Cardiac atrium fibroblast (primary cell): Measurements from ENCODE around the gene ZNF408. TPM values are rescaled to one million over a fixed set of nuclear protein-coding genes. Genes with fewer than 3 reads are reported as not detected.

Experiments
- total RNA-seq: library from RNA; depleted of rRNA; stranded (reverse); fragments of >200 nt; gene quantifications from 2 replicates; pipeline ENCODE4 v1.2.3, GENCODE V29; 2015

ZNF408 gene
- 12.5 and 19.0 TPM in 2 replicates for total RNA-seq

DNA sequence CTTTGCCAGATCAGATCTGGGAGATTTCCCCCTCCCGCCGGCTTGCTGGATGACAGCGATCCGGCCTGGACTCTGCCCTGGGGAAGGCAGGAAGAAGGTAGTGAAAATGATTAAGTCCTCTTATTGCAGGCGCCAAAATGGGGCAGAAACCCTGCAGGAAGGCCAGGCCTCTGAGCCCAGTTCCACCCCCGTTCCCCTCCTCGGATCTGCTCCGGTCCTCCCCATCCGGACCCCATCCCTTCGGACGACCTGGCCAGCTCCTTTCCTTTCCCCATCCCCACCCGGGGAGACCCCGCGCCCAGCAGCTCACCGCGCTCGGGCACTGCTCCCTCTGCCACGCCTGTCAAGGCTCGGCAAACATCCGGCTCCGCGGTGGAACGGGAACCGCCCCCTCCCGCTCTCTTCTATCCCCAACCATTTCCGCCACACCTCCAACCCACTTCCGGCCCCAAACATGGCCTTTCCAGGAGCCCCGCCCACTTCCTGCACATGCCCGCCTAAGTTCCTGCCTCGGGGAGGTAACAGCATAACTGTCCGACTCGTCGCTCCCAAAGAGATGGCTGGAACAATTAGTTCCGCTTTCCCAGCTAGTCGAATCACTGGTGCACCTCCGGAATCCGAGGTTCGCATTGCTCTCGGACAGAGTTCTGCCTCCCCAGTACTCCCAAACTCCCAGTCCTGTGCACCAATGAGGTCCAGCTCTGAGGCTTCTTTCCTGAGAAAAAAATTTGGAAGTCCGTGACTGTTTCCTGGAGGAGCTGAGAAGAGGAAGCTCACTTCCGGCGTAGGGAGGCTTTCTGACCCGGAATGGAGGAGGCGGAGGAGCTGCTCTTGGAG, at the start of gene ZNF408, which contains the start of gene ARHGAP1:
Gene ZNF408, plus strand, starts transcription at position 791 of the 837 bp plus-strand sequence. Its CDS starts 17 bp downstream, at position 808.
Gene ARHGAP1, minus strand, starts transcription at position 379 of the 837 bp plus-strand sequence. CDS start 4,512 bp downstream, outside the sequence.

DNA sequence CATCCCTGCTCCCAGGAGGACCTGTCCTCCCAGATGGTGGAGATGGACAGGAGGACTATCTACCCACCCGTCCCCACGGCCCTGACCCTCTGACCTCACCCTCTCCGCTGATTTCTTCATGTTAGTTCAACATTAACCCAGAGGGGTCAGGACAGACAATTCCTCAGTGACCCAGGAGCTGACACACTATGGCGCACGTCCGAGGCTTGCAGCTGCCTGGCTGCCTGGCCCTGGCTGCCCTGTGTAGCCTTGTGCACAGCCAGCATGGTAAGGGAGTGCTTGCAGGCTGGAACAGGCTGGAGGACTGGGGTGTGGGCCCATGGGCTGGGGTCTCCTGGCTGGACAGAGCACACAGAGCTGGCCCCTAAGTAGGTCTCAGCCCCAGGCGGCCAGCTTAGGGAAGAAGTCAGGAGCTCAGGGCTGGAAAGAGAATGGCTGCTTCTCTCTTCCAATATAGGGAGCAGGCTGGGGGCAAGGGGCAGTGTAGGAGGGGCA, 18.3 kb downstream of the ZNF408 start, which contains the start of gene F2:
Gene F2, plus strand, starts transcription at position 166 of the 495 bp plus-strand sequence. Its CDS starts 23 bp downstream, at position 189.

Other genes with a start within 250 kb of the ZNF408 start
- 17.3 and 19.1 TPM in 2 replicates for gene AMBRA1, start 107.0 kb upstream of the ZNF408 start, total RNA-seq
- 2.9 and 5.7 TPM in 2 replicates for gene HARBI1, start 83.8 kb upstream of the ZNF408 start, total RNA-seq
- 92.6 and 116 TPM in 2 replicates for gene ATG13, start 83.5 kb upstream of the ZNF408 start, total RNA-seq
- gene ARHGAP1, start 412 bp upstream of the ZNF408 start, total RNA-seq: 39.9 and 50.1 TPM in 2 replicates
- gene F2, start 18.2 kb downstream of the ZNF408 start, total RNA-seq: not detected in 2 replicates
- 34.5 and 37.4 TPM in 2 replicates for gene CKAP5, start 145.2 kb downstream of the ZNF408 start, total RNA-seq
- 0.72 and 1.5 TPM in 2 replicates for gene LRP4, start 217.5 kb downstream of the ZNF408 start, total RNA-seq
- 11.3 and 27.8 TPM in 2 replicates for gene CSTPP1, start 235.7 kb downstream of the ZNF408 start, total RNA-seq